Hippocampal formation (tissue), 2 donors: ENCODE results near the gene TNFRSF25.
"Not testable (repeated sequence)": the region's sequence is repeated elsewhere in the genome, so short reads cannot be mapped to it uniquely, and the experiment has no call there.

Source experiments
- DNase-seq, 2 donors: peaks; one replicate each; lab custom pipeline; 2025; lab: John Stamatoyannopoulos, UW

Gene TNFRSF25

DNA sequence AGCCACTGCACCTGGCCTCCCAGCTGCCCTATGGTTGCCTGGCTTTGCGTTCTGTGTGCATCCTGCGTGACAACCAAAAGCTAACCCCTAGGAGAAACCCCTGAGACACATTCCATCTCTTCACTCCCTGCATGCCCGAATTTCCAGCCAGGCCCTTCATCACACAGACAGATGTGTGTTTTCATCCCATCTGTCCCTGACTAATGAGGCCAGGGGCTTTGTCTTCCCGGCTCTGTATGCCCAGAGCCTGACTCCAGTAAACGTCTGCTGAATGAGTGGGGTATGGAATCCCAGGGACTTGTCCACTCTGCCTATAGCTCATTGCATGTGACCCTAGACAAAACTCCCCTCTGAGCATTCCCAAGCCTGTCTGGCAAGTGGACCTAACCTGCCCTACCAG lies 31.8 kb downstream of the TNFRSF25 start:
- DNase-seq: no peak

DNA sequence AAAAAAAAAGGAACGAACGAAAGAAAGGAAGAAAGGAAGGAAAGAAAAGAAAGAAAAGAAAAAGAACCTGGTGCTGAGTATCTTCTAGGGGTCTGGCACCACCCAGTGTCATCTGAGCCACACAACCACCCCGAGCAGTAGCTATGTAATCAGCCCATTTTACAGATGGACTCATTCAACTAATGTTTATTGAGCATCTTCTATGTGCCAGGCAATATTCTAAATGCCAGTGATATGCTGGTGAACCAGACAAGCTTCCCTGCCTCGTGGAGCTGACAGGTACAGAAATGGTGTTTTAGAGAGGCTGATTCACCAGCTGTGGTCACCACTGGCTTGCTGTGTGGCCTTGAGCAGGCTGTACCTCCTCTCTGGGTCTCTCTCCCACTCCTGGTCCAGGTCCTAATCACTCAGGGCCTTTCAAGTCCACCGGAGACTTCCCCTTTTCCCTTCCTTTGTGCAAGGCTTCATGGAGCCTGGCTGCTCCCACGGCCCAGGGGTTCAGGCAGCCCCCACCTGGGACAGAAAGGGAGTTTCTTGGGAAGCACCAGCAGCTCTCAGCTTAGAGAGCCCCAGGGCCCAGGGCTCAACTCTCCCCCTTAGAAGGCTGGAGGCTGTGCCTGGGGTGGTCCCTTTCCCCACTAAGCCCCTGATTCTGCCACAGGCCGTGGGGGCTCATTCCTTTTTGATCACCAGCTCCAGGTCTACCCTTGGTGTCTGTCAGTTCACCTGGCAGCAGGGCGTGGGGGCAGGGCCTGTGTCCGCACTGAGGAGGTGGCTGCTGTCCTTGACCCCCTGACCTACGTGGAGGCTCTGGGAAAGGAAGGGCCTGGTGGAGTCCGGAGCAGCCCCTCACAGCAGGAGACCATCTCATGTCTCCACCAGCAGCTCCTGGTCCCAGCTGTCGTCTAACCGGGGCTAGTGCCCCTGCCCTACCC lies 34.1 kb downstream of the TNFRSF25 start:
- DNase-seq: not testable (repeated sequence)

DNA sequence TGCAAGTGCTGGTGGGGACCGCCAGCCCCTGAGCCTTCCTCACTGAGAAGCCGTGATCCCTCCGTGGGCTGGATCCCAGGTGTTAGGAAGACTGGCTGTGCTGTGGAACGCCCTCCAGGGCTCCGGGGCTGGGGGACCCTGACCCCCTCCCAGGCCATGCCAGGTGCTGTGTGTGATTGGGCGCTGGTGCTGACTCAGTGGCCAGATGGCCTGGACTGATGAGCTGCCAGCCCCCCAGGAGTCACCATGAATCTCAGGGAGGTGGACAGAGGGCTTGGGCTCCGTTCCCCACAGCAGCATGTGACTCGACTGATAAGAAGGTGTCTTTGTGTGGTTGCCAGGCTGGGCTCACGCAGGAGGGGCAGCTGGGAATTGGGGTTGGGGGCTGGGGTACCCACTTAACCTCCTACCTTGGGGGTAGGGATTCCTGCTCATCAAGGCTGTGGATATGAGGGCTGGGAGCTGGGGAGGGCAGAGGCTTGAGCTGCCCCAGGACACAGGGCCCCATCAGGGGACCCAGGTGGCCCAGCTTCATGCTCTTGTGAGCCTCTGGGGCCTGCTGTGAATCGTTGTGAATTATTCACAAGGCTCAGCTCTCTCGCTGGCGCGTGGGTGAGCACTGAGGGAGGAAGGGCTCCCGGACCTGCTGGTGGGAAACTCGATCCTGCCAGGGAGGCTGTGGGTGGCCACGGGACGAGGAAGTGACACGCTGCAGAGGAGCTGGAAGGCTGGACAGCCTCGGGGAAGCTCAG lies 36.1 kb downstream of the TNFRSF25 start:
- not testable (repeated sequence) for DNase-seq

DNA sequence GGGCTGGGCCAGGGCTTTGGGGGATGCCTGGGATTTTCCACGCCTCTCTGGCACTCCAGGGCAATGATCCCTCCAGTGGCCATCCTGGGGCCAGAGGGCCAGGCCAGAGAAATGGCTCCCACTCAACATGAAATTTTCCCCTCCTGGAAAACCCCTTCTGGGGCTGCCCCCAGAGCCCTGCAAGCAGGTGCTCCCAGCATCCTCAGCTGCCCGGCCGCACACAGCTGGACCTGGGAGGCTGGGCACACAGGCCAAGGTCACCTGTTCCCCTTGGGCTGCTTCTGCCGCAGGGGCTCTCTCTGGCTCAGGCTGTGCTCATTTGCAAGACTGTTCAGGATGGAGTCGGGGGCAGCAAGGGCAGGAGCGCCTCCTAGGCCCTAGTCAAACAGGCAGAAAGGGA lies 37.5 kb downstream of the TNFRSF25 start:
- not testable (repeated sequence) for DNase-seq

DNA sequence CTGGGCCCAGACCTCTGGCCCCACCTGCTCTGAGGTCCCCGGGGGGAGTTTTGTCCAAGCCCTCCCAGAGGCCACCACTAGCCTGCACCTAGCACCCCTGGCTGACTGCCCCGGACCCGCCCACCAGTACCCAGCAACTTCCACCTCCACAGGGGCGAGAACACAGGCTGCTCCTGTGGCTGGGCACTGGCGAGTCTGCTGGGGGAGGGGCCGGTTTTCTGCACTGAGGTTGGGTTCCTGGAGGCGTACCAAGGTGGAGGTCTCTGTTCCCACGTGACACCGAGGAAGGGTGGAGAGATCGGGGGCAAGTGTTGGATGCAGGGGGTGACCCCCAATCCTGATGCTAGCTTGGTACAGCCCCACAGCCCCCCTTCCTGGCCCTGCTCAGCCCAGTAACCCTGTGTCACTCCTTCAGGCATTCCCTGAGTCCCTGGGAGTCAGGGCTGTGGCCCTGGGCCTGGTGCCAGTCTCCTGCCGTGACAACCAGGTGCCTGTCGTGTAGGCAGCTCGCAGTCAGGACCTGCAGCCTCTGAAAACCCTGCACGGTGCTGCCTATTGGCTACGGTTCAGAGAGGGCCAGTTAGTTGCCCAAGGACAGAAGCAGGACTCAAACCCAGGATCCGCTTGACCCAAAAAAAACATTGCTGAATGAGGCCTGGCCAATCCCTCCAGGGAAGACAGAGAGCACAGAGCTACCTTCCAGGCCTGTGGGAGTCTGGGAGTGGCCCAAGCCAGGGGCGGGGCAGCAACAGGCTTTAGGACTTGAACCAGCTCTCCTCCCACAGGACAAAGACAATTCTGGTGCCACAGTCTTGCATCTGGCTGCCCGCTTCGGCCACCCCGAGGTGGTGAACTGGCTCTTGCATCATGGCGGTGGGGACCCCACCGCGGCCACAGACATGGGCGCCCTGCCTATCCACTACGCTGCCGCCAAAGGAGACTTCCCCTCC lies 38.3 kb downstream of the TNFRSF25 start:
- DNase-seq: no peak

DNA sequence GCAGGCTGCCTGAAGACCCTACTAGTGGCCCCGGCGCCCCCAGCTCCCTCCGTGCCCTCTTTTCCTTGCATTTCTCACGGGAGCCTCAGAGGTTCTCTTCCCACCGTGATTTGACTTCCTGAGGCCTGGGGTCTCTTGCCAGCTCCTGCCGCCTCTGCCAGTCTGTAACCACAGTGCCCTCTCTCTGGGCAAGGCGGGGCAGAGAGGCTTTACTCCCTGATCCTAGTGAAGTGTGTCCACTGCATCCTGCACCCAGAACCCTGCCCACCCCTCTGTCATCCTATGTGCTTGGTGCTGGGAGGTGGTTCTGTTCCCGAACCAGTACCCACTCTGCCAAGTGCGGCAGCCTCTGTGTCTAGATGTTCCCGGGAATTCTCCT lies 39.0 kb downstream of the TNFRSF25 start:
- DNase-seq: no peak

DNA sequence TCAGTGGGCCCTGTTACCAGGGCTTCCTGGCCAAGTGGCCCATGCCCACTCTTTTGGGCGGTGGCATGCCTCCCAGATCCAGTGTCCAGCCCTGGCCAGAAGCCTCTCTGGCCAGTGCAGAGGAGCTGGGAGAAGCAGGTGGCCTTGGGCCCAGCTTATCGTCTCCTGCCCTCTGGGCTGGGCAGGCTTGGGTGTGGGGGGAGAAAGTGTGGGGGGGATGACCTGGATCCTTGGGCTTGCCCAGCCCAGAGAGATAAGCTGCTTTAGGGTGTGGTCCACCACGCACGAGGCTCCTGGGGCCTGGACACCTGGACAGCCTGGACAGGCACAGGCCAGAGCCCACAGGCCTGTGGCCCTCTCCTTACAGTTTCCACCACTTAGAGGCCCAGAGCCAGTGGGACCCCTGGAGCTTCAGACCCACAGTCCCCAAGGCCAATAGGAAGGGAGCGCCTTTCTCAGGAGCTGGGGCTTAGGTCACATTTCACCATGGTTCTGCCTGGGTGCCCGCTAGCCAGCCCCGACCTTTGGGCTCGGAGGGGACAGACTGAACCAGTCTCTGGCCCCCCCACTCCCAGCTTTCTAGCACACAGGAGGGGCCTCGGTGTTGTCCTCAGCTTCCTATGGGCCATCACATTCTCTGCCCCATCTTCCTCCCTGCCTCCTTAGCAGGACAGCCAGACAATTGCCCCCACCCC lies 39.5 kb downstream of the TNFRSF25 start:
- DNase-seq: no peak

DNA sequence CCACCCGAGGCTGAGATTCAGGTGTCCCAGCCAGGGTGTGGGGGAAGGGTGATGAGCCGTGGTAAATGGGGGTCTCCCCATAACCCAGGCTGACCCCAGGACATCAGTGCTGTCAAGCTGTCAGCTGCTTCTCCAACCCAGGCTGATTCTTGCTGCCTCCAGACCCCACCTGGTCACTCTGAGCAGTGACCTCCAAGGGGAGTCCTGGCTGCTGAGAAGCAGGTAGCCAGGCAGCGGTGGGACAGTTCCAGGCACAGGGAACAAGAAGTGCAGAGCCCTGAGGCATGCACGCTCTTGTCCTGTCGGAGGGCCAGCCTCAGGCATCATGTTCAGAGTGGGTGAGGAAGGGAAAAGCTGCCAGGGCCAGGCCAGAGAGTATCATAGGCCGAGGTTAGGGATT lies 40.3 kb downstream of the TNFRSF25 start:
- no peak for DNase-seq

DNA sequence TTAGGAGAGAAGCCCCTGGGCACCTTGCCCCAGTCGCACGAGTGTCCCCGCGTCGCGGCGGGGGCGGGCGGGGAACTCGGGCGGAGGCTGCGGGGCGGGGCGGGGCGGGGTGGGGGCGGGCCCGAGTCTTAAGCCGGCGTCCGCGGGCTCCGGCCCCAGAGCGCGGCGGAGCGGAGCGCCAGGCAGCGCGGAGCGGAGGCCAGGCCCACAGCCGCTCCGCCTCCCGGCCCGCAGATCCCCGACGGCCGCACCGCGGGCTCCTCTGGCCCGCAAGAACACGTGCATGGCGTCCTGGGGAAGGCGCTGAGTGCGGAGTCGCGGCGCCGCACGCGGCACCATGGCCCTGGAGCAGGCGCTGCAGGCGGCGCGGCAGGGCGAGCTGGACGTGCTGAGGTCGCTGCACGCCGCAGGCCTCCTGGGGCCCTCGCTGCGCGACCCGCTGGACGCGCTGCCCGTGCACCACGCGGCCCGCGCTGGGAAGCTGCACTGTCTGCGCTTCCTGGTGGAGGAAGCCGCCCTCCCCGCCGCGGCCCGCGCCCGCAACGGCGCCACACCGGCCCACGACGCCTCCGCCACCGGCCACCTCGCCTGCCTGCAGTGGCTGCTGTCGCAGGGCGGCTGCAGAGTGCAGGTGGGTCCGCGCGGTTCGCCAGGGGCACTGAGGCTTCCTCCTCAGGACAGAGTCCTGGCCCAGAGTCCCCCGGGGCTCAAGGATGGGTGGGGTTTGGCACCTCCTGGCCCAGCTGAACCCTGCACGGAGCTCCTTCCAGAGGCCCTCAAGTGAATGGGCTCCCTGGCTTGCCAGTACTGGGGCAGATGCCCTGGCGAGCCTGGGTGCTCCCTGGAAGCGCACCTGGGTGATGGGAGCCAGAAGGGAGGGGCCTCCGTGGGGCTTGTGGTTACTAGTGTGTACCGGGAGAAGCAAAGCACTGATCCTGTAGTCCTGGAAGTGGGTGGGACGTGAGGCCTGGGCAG lies 41.1 kb downstream of the TNFRSF25 start, which contains the start of gene ESPN:
Gene ESPN, plus strand, starts transcription at position 158 of the 975 bp plus-strand sequence. Its CDS starts 180 bp downstream, at position 338.
- no peak for DNase-seq

DNA sequence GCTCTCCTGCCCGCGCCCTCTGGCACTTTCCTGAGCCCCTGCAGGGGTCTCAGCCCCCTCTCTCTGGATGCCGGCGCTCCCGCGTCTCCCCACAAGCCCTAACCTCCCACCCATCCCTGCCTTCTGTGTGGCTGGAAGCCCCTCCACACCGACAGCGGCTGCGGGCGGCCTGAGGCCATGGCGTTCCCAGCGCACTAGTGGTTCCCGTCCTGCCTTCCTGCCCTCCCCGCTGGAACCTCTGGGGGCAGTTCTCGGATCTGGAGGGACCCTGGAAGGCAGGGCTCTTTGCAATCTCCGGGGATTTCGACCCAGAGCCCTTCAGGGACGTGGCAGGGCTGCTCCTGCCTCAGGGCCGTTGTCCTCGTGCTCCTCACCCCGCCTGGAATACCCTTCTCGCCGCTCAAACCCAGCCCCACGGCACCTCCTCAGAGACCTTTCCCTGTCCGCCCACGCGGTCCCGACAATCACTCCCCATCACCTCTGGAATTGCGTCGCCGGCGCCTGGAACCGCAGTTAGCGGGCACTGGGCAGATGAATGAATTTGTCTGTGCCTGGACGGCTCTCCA lies 41.9 kb downstream of the TNFRSF25 start:
- DNase-seq: no peak

DNA sequence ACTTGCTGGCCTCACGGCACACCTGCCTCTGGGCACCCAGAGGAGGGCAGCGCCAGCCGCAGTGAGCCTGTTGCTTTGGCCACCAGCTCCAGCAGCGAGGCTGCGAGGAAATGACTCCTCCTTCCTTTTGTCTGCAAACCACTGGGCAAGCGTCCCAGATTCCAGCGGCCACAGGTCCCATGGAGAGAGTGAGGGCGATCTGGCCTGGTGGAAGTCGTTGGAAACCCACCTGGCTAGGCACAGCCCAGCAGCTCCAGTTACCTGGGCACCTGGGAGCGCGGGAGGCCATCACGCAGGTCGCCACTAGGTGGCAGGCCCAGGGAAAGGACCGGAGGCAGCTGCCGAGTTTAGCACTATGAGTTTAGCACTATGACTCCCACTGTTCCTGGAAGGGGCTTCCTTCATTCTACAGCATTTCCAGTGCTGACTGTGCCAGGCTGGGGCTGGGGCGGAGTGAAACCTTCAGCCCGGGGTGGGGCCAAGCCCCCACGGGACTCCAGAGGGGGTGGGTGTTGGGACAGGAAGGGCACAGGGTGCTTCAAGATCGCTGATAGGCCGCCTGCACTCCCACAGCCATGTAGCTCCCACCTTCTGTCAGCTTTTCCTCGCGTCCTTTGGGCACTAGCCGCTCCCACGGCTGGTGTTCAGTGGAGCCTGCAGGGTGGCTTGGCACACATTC lies 42.5 kb downstream of the TNFRSF25 start:
- no peak for DNase-seq

DNA sequence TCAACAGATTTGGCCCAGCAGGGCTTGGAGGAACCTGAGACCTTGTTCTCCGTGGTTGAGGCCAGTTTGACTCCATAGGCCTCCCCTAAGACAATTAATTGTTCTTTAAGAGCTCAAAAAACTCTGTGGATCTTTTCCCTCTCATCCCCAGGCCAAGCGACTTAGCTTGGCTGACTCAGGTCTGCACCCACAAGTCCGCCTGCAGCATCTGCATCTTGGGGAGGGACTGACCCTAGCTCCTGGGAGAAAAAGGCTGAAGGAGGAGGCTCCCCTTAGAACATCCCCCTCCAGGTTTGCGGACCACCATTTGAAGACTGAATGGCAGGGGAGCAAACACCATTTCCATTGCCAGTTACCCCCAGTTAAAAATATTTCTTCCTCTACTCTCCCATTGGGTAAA lies 44.7 kb downstream of the TNFRSF25 start:
- DNase-seq: no peak

DNA sequence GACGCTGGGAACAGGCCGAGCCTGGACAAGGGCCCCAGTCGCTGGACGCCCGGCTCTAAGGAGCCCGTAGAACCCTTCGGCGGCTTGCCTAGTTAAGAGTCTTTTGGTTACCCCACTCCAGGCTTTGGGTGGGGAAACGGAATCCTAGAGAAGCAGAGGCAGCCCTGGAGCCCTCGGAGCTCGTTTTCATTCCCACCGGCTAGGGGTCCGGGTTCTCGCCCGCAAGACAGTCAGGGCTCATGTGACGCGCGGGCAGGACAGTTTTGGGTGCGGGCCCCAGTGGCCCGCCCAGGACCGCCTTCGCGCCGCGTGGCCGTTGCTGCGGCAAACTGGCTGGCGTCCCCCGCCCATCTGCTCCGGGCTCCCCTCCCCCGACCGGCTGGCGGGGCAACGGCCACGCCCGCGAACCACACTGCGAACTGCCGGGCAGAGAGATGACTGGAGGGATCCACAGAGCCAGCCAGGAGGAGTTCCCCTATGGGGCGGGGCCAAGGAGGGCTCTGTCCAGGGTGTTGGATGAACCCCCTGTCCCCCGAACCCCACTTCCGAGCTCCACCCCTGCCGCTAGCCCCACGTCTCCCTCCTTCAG lies 45.4 kb downstream of the TNFRSF25 start:
- DNase-seq: no peak

DNA sequence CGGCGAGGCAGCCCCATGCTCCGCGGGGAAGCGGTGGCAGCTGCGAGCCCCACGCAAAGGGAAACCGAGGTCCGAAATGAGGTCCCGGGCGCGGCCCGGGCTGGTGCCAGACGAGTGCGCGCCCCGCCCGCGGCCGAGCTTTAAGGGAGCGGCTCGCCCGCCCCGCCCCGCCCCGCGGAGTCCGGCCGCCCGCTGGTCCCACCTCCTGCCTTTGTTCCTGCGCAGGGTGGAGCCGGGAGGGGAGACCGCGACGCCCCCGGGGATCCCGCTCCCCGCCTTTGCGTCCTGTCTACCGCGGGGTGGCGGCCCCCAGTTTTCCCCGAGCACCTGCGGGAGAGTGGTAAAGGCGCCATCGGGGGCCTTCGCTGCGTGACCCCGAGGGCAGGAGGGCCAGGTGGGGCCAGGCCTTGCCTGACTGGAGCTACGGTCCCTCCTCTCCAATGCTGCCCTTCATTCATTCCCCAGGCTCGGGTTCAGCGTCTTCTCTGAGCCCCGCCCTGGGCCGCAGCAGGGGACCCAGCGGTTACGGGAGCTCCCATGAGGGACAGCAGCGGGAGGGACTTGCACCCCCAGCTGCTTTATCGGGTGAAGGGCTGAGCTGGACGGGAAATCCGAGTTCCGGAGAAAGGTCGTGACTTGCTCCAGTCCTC lies 46.0 kb downstream of the TNFRSF25 start, which contains the start of gene HES2:
Gene HES2, minus strand, starts transcription at position 116 of the 650 bp plus-strand sequence. Its CDS starts 99 bp downstream, at position 17.
- DNase-seq: no peak

DNA sequence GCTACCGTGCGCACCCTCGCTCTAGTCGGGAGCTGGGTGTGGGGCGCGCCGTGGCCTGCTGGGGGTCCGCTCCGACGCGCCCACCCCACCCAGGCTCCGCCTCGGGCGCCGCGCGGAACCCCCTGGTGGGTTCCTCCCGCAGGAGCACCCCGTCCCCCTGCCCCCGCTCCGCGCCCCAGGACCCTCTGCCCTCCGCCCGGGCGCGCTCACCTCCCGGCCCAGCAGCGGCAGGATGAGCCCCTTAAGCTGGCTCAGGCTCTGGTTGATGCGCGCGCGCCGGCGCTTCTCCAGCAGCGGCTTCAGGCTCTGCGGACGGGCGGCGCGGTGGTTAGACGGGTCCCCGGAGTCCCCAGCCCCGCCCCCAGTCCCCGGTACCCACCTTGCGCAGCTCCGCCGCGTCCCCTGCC lies 46.6 kb downstream of the TNFRSF25 start:
- no peak for DNase-seq

DNA sequence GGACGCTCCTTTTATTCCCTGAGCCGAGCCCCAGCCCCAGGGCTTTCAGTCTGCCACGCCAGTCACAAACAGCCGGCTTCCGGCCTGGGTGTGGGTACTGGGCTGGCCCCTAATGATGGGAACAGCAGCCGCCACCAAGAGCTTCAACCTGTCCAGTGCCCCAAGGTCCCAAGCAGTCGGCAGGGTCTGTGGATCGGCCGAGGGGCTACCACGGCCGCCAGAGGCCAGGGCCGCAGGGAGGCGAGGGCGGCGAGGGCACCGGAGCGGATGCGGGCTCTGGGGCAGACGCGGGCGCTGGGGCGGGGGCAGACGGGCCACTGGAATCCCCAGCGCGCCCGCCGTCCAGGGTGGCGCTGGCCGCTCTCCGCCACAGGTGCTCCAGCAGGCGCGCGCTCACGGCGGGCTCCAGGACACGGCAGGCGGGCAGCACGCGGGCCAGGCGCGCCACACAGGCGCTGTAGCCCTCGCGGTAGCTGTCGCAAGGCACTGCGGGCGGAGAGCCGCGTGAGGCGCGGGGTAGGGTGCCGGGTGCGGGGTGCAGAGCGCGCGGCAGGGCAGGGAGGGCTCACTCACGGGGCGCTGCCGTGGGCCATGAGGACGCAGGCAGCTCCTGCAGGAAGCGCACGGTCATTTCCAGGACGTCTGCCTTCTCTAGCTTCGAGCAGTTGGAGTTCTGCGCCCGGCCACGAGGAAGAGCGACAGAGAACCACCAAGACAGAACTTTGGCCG lies 47.1 kb downstream of the TNFRSF25 start:
- DNase-seq: no peak

DNA sequence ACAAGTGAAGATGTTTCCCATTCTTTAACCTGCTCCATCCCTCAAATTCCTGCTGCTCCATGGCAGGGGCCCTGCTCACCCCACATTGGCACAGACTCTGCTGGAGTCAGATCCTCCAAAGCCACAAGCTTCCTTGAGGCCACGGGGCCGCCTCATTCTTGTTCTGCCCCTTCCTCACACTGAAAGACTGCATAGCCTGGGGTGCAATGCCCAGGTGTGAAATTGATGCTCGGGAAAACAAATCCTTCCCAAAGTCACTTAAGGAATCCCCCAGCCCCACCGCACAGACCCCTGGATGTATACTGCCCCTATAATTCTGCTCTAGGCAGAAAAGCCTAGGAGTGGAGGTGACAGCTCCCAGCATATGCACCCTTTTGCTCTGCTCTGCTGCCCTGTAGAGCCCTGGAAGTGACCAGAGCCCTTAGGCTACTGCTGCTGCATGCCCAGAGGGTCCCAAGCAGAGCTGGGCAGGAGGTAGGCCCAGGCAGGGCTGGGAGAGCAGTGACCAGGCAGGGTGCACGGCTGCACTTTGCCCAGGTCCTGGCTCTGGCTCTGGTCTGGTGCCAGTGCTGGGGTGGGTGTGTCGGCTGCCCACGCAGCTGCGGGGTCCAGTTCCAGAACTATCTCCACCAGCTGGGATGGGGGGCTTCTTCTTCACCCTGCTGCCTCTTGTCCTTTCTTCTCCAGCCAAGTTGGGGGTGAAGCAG lies 47.9 kb downstream of the TNFRSF25 start:
- DNase-seq: no peak
